IPS-18a (cell line): ENCODE measurements around the gene WBP2.

Source experiments
- H3K27ac ChIP-seq: one replicate; pipeline ENCODE4 v1.5.1; 2013; ENCODE audit warnings: low read length
- H3K27me3 ChIP-seq: one replicate; pipeline ENCODE4 v1.6.1; 2013; ENCODE audit warnings: mild to moderate bottlenecking, low read length; ENCODE audit not compliant: control insufficient read depth, insufficient read depth
- H3K36me3 ChIP-seq: one replicate; pipeline ENCODE4 v1.6.1; 2013; ENCODE audit warnings: low read depth, low read length; ENCODE audit not compliant: control insufficient read depth
- H3K4me1 ChIP-seq: one replicate; pipeline ENCODE4 v1.6.1; 2013; ENCODE audit warnings: low read depth, low read length; ENCODE audit not compliant: control insufficient read depth
- H3K4me3 ChIP-seq: one replicate; pipeline ENCODE4 v1.5.1; 2013; ENCODE audit warnings: low read length
- H3K9ac ChIP-seq: one replicate; pipeline ENCODE4 v1.6.1; 2013; ENCODE audit warnings: mild to moderate bottlenecking, low read length, moderate library complexity
- H3K9me3 ChIP-seq: one replicate; pipeline ENCODE4 v1.6.1; 2013; ENCODE audit warnings: low read depth, low read length; ENCODE audit not compliant: control insufficient read depth

The WBP2 gene

GRCh38 chr17:75828076-75828400 lies 27.1 kb downstream of the WBP2 start:
- Histone ChIP-seq H3K4me3 (peak overlapping the region; percentile 53), H3K36me3 (peaks cover 15% of the 10 kb centered on the region), H3K27ac (peak overlapping the region; percentile 32), H3K4me1 (peaks cover 17% of the 10 kb centered on the region), H3K9me3 (no peaks in the 10 kb centered on the region), H3K9ac (peak overlapping the region; percentile 43), H3K27me3 (no peaks in the 10 kb centered on the region)

- peak overlapping the region; percentile 53 for H3K4me3 ChIP-seq
- peaks cover 20% of the 10 kb centered on the region for H3K36me3 ChIP-seq
- peak overlapping the region; percentile 43 for H3K9ac ChIP-seq
- H3K27ac ChIP-seq = peak overlapping the region; percentile 32
- no peaks in the 10 kb centered on the region for H3K27me3 ChIP-seq
- H3K4me1 ChIP-seq = peaks cover 16% of the 10 kb centered on the region
- no peaks in the 10 kb centered on the region for H3K9me3 ChIP-seq
Measured at GRCh38 chr17:75827308-75828075, 27.6 kb downstream of the WBP2 start.

GRCh38 chr17:75826561-75827307 lies 28.4 kb downstream of the WBP2 start:
- Histone ChIP-seq H3K9ac (peak overlapping the region; percentile 39), H3K4me1 (peaks cover 12% of the 10 kb centered on the region), H3K4me3 (no peak overlapping the region), H3K27ac (no peak overlapping the region), H3K9me3 (no peaks in the 10 kb centered on the region), H3K27me3 (no peaks in the 10 kb centered on the region), H3K36me3 (peaks cover 28% of the 10 kb centered on the region)

- Histone ChIP-seq H3K36me3 (peaks cover 37% of the 10 kb centered on the region), H3K9me3 (no peaks in the 10 kb centered on the region), H3K27ac (no peak overlapping the region), H3K4me3 (no peak overlapping the region), H3K27me3 (no peaks in the 10 kb centered on the region), H3K4me1 (peaks cover 12% of the 10 kb centered on the region), H3K9ac (no peak overlapping the region)
Measured at GRCh38 chr17:75825748-75826370, 29.3 kb downstream of the WBP2 start.

GRCh38 chr17:75825149-75825552 lies 30.0 kb downstream of the WBP2 start:
- H3K4me3 ChIP-seq = no peak overlapping the region
- peaks cover 6% of the 10 kb centered on the region for H3K4me1 ChIP-seq
- H3K36me3 ChIP-seq = peaks cover 40% of the 10 kb centered on the region
- no peak overlapping the region for H3K9ac ChIP-seq
- no peaks in the 10 kb centered on the region for H3K27me3 ChIP-seq
- no peak overlapping the region for H3K27ac ChIP-seq
- H3K9me3 ChIP-seq = no peaks in the 10 kb centered on the region

- Histone ChIP-seq H3K9me3 (no peaks in the 10 kb centered on the region), H3K4me1 (peaks cover 6% of the 10 kb centered on the region), H3K27ac (no peak overlapping the region), H3K9ac (no peak overlapping the region), H3K4me3 (no peak overlapping the region), H3K27me3 (no peaks in the 10 kb centered on the region), H3K36me3 (peaks cover 44% of the 10 kb centered on the region)
Measured at GRCh38 chr17:75824666-75825065, 30.5 kb downstream of the WBP2 start.

GRCh38 chr17:75824050-75824552 lies 31.0 kb downstream of the WBP2 start:
- Histone ChIP-seq H3K9ac (no peak overlapping the region), H3K27ac (no peak overlapping the region), H3K4me3 (no peak overlapping the region), H3K27me3 (no peaks in the 10 kb centered on the region), H3K36me3 (peaks cover 49% of the 10 kb centered on the region), H3K4me1 (peaks cover 6% of the 10 kb centered on the region), H3K9me3 (no peaks in the 10 kb centered on the region)

GRCh38 chr17:75823257-75824041 lies 31.7 kb downstream of the WBP2 start:
- Histone ChIP-seq H3K4me3 (no peak overlapping the region), H3K4me1 (peaks cover 6% of the 10 kb centered on the region), H3K9ac (no peak overlapping the region), H3K27ac (no peak overlapping the region), H3K27me3 (no peaks in the 10 kb centered on the region), H3K36me3 (peaks cover 56% of the 10 kb centered on the region), H3K9me3 (no peaks in the 10 kb centered on the region)

GRCh38 chr17:75822800-75823166 lies 32.4 kb downstream of the WBP2 start:
- no peaks in the 10 kb centered on the region for H3K27me3 ChIP-seq
- H3K27ac ChIP-seq = no peak overlapping the region
- no peak overlapping the region for H3K4me3 ChIP-seq
- peaks cover 63% of the 10 kb centered on the region for H3K36me3 ChIP-seq
- no peaks in the 10 kb centered on the region for H3K9me3 ChIP-seq
- no peak overlapping the region for H3K9ac ChIP-seq
- H3K4me1 ChIP-seq = no peaks in the 10 kb centered on the region

- Histone ChIP-seq H3K27me3 (no peaks in the 10 kb centered on the region), H3K9ac (no peak overlapping the region), H3K4me1 (no peaks in the 10 kb centered on the region), H3K36me3 (peaks cover 68% of the 10 kb centered on the region), H3K27ac (no peak overlapping the region), H3K9me3 (no peaks in the 10 kb centered on the region), H3K4me3 (no peak overlapping the region)
Measured at GRCh38 chr17:75822119-75822799, 32.9 kb downstream of the WBP2 start.

- no peaks in the 10 kb centered on the region for H3K9me3 ChIP-seq
- H3K9ac ChIP-seq = no peak overlapping the region
- H3K27ac ChIP-seq = no peak overlapping the region
- no peaks in the 10 kb centered on the region for H3K4me1 ChIP-seq
- peaks cover 75% of the 10 kb centered on the region for H3K36me3 ChIP-seq
- no peak overlapping the region for H3K4me3 ChIP-seq
- no peaks in the 10 kb centered on the region for H3K27me3 ChIP-seq
Measured at GRCh38 chr17:75821552-75821951, 33.6 kb downstream of the WBP2 start.
